HG02623 (cell line): ENCODE data around the gene PARVA.

Source experiments
- ATAC-seq: cut with Tn5 transposase; IDR thresholded peaks from one replicate; pipeline ENCODE4 v1.9.1; 2021; ENCODE audit warnings: moderate library complexity; ENCODE audit not compliant: unreplicated experiment

PARVA gene

DNA sequence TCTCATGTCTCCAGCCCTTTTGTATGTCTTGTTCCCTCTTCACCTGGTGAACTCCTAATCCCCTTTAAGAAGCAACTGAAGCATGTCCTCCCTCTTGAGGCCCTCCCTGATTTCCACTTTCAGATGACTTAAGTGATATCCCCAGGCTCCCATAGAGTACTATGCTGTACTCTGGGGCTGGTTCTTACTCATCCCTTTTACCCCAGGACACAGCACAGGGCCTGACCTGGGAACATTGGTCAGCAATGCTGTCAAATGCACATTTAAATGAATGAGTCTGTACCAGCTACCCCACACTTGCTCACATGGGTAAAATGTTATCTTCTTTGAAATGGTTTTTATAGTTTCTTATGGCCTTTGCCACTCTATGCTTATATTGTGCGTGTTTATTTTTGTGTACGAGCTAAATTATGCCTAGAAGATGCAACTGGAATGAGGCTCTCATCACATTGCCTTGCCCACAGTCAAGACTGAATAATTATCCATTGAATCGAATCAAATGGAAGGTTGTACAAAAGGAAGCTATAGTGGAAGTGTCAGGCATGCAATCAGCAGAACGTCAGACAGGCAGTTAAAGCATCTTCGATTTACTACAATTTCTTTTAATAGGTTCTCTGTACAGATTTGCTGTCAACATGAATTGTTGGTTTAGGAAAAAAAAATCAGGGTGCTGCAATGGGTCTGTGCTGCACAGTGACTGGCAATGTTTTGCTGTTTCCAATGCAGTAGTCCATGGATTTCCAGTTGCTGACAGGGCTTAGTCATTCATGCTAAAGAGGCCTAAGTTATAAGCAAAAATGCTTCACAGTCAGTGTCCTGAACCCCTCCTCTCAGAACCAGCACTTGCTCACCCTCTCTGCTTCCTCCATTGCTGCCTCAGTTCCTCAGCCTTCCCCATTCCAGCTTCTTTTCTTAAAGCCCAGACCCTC lies 79.5 kb downstream of the PARVA start:
- ATAC-seq: no peak

- ATAC-seq: no peak
These were observed 80.7 kb downstream of the PARVA start for GRCh38 chr11:12458042-12458441.

- ATAC-seq: no peak
These were observed 82.0 kb downstream of the PARVA start for GRCh38 chr11:12459374-12459773.

GRCh38 chr11:12459865-12460444 lies 82.6 kb downstream of the PARVA start:
- no peak for ATAC-seq

- ATAC-seq: no peak
These were observed 83.1 kb downstream of the PARVA start for GRCh38 chr11:12460466-12460865.

- ATAC-seq: no peak
These were observed 84.1 kb downstream of the PARVA start for GRCh38 chr11:12461516-12461915.

- no peak for ATAC-seq
These were observed 86.9 kb downstream of the PARVA start for GRCh38 chr11:12464303-12464702.

DNA sequence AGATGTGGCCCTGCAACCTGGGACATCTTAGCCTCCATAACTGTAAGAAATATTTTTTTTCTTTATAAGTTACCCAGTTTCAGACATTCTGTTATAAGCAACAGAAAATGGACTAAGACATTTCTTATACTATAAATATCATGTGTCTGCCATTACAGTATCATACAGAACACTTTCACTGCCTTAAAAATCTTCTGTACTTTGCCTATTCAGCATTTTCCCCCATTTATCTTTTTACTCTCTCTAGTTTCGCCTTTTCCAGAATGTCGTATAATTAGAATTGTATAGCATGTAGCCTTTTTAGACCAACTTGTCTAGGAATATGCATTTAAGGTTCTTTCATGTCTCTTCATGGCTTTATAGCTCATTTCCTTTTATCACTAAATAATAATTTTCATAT lies 88.0 kb downstream of the PARVA start:
- ATAC-seq: no peak

DNA sequence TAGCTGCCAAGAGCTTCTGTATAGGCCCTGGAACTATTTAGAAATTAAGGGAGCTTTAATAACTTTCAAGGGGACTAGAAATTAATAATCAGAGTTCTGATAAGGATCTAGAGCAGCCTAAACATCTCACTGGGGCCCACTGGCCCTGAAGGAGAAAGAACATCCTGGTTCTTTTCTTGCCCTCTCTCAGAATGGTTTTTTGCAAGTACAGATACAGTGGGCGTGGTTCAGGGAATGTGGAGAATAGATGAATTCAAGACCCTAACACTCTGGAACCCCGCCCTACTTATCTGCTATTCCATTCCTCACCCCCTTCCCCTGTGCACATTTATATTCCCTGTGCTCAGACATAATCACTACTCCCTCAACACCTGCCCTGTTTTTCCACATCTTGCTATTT lies 90.2 kb downstream of the PARVA start:
- ATAC-seq: no peak

- no peak for ATAC-seq
These were observed 92.1 kb downstream of the PARVA start for GRCh38 chr11:12469451-12469850.

- ATAC-seq: no peak
These were observed 92.9 kb downstream of the PARVA start for GRCh38 chr11:12470236-12470635.

GRCh38 chr11:12472401-12473005 lies 95.1 kb downstream of the PARVA start:
- no peak for ATAC-seq

DNA sequence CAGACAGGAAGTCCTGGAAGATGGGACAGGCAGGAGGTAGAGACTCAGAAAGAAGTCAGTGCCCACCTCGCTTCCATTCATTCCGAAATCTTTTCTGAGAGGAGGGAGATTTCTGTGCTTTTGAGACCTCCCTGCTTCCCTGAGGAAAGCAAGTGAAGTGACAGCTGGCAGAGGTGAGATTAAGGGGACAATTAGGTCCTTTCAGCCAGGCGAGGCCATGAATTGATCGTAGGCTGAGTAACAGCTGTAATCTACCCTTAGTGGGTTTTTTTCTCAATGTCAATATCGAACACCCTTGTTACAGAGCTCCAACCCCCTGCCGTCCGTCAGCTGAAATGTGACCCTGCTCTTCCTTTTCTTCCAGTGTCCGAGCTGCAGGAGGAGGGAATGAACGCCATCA lies 96.0 kb downstream of the PARVA start:
- ATAC-seq: no peak

DNA sequence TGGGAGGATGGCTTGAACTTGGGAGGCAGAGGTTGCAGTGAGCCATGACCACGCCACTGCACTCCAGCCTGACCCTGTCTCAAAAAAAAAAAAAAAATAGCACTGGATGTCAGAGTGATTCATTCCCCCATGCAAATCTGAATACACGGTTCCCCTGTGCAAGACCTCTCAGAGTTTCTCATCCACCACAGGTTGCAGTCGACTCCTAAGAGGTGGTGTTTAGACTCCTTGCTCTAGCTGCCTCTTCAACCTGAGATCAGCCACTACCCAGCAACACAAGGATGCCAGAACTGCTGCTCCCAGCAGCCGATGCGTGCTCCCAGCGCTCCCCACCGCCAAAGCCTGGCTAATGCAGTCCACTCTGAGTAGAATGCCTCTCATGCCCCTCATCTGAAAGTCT lies 97.5 kb downstream of the PARVA start:
- ATAC-seq: no peak

DNA sequence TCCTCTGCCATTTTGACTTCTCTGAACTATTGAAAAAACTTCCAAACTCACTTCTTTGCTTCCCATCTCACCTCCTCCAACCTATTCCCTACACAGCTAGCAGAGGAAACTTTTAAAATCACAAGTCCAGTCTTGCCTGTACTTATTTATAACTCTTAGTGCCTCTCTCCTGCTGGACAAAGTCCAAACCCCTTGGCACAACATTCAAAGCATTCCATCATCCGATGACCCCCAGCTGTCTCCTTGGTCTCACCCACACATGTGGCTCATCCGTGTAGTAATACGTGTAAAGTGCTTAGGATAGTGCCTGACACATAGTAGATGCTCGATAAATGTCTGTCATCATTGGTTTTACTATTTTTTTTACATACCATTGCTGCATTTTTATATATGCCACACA lies 101.4 kb downstream of the PARVA start:
- no peak for ATAC-seq

- no peak for ATAC-seq
These were observed 103.0 kb downstream of the PARVA start for GRCh38 chr11:12480401-12480800.

GRCh38 chr11:12482839-12483238 lies 105.5 kb downstream of the PARVA start:
- no peak for ATAC-seq

GRCh38 chr11:12483604-12484003 lies 106.2 kb downstream of the PARVA start:
- ATAC-seq: no peak

- no peak for ATAC-seq
These were observed 108.0 kb downstream of the PARVA start for GRCh38 chr11:12485328-12485727.

DNA sequence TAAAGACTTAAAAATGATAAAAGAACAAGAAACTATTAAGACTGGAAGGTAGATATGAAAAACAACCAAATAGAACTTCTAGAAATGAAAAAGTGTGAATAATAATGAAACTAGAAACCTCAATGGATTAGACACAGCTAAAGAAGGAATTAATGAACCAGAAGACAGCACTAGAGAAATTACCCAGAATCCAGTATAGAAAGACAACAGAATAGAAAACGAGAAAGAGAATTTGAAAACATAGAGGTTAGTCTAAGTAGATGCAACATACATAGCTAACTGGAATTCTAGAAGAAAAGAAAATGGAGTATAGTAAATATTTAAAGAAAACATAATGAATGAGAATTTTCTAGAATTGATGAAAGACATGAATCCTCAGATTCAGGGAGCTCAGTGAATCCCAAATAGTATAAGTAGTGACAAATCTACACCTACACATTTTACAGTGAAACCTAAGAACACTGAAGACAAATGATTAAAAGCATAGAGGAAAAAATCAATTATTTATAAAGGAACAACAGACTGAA lies 111.9 kb downstream of the PARVA start:
- no peak for ATAC-seq

DNA sequence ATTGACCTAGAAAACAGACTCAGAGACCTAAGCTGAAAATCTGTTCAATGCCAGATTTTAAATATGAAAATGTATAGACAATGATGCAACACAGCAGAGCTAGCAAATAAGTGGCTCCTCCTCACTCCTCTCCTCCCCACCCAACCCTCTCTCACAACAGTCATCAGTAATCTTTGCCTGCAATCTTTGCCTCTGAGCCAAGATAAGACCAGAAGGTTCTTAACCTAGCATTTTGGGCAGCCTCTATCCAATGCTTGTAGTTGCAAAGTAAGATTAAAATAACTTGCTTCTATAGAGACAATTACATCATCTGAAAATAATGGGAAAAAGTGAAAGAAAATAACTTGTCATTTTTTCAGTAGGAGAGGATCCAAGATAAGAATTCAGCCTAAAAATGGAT lies 117.3 kb downstream of the PARVA start:
- ATAC-seq: no peak
